WTC11 (cell line): Measurements from ENCODE around the gene HTR3B. TPM values are rescaled to one million over a fixed set of nuclear protein-coding genes. Genes with fewer than 3 reads are reported as not detected.

Source experiments
- ATAC-seq: fragments of 200-7000 bp; cut with Tn5 transposase; 2 replicates; pipeline ENCODE4 v1.10.0; 2021; ENCODE audit warnings: mild to moderate bottlenecking, moderate library complexity
- CTCF ChIA-PET: fragments of 300-600 bp; sonication (Branson Sonifier 250); formaldehyde crosslinking; loops from one replicate; lab custom pipeline; 2021; ENCODE audit warnings: antibody characterized with exemption; lab: Charles Lee
- POLR2A ChIA-PET: fragments of 350-600 bp; sonication (Branson Sonifier 250); formaldehyde crosslinking; loops from one replicate; lab custom pipeline; 2021; ENCODE audit warnings: antibody characterized with exemption; lab: Charles Lee
- DNase-seq: peaks from one replicate; pipeline ENCODE4 v3.0.0; 2021; ENCODE audit warnings: low spot score
- H3K27ac Mint-ChIP-seq: 2 replicates; pipeline ENCODE4 v1.8.0; 2021; ENCODE audit warnings: mixed read lengths
- H3K27me3 Mint-ChIP-seq: 2 replicates; pipeline ENCODE4 v1.8.0; 2021; ENCODE audit warnings: low read depth, mild to moderate bottlenecking, moderate library complexity, mixed read lengths
- H3K36me3 Mint-ChIP-seq: 2 replicates; pipeline ENCODE4 v1.8.0; 2021; ENCODE audit warnings: mixed read lengths
- H3K4me1 Mint-ChIP-seq: 2 replicates; pipeline ENCODE4 v1.8.0; 2022; ENCODE audit warnings: mixed read lengths
- H3K4me3 Mint-ChIP-seq: 2 replicates; pipeline ENCODE4 v1.8.0; 2021; ENCODE audit warnings: mild to moderate bottlenecking, moderate library complexity, mixed read lengths
- H3K9me3 Mint-ChIP-seq: 2 replicates; pipeline ENCODE4 v1.8.0; 2021; ENCODE audit warnings: mixed read lengths
- ELF4 ChIP-seq: sonication (generic); formaldehyde crosslinking; IDR thresholded peaks from 2 replicates; pipeline ENCODE4 v1.8.1; 2022; ENCODE audit warnings: low read depth, mild to moderate bottlenecking, moderate library complexity, missing genetic modification reagents
- EMX1 ChIP-seq: fragments of 250-450 bp; sonication (Bioruptor Pico); IDR thresholded peaks from 2 replicates; pipeline ENCODE4 v1.8.0; 2021; ENCODE audit warnings: mild to moderate bottlenecking
- FOXP4 ChIP-seq: sonication (generic); formaldehyde crosslinking; IDR thresholded peaks from 2 replicates; pipeline ENCODE4 v1.8.0; 2022; ENCODE audit warnings: mild to moderate bottlenecking, missing genetic modification reagents
- HMGA2 ChIP-seq: fragments of 250-450 bp; sonication (Bioruptor Pico); IDR thresholded peaks from 2 replicates; pipeline ENCODE4 v1.4.0; 2021; ENCODE audit warnings: mild to moderate bottlenecking, moderate library complexity
- IRF1 ChIP-seq: sonication (generic); formaldehyde crosslinking; IDR thresholded peaks from 2 replicates; pipeline ENCODE4 v1.8.0; 2023; ENCODE audit warnings: missing genetic modification reagents
- IRF2 ChIP-seq: sonication (generic); formaldehyde crosslinking; IDR thresholded peaks from 2 replicates; pipeline ENCODE4 v1.8.0; 2022; ENCODE audit warnings: low read depth, missing genetic modification reagents, borderline replicate concordance
- JUN ChIP-seq: sonication (generic); formaldehyde crosslinking; IDR thresholded peaks from 2 replicates; pipeline ENCODE4 v1.8.0; 2023; ENCODE audit warnings: mild to moderate bottlenecking, missing genetic modification reagents
- MYBL2 ChIP-seq: sonication (generic); formaldehyde crosslinking; IDR thresholded peaks from 2 replicates; pipeline ENCODE4 v1.8.1; 2023; ENCODE audit warnings: mild to moderate bottlenecking, moderate library complexity, missing genetic modification reagents
- NR2C2 ChIP-seq: sonication (generic); formaldehyde crosslinking; IDR thresholded peaks from 2 replicates; pipeline ENCODE4 v1.8.0; 2022; ENCODE audit warnings: mild to moderate bottlenecking, missing genetic modification reagents
- NR3C1 ChIP-seq: sonication (generic); formaldehyde crosslinking; conservative IDR thresholded peaks from 2 replicates; pipeline ENCODE4 v1.8.1; 2023; ENCODE audit warnings: low read depth, mild to moderate bottlenecking, missing genetic modification reagents
- PREB ChIP-seq: sonication (generic); formaldehyde crosslinking; IDR thresholded peaks from 2 replicates; pipeline ENCODE4 v1.8.1; 2022; ENCODE audit warnings: mild to moderate bottlenecking, missing genetic modification reagents, moderate library complexity, borderline replicate concordance
- PRRX2 ChIP-seq: fragments of 250-450 bp; sonication (Bioruptor Pico); IDR thresholded peaks from 2 replicates; pipeline ENCODE4 v1.8.0; 2021; ENCODE audit warnings: mild to moderate bottlenecking
- TEAD1 ChIP-seq: sonication (generic); formaldehyde crosslinking; IDR thresholded peaks from 2 replicates; pipeline ENCODE4 v1.8.0; 2022; ENCODE audit warnings: mild to moderate bottlenecking, missing genetic modification reagents
- TEAD4 ChIP-seq: sonication (generic); formaldehyde crosslinking; IDR thresholded peaks from 2 replicates; pipeline ENCODE4 v1.8.0; 2022; ENCODE audit warnings: mild to moderate bottlenecking, missing genetic modification reagents
- USF1 ChIP-seq: sonication (generic); formaldehyde crosslinking; IDR thresholded peaks from 2 replicates; pipeline ENCODE4 v1.8.0; 2022; ENCODE audit warnings: mild to moderate bottlenecking, missing genetic modification reagents
- USF2 ChIP-seq: sonication (generic); formaldehyde crosslinking; IDR thresholded peaks from 2 replicates; pipeline ENCODE4 v1.8.1; 2023; ENCODE audit warnings: mild to moderate bottlenecking, missing genetic modification reagents, moderate library complexity
- ZBTB43 ChIP-seq: sonication (generic); formaldehyde crosslinking; IDR thresholded peaks from 2 replicates; pipeline ENCODE4 v1.8.1; 2023; ENCODE audit warnings: mild to moderate bottlenecking, missing genetic modification reagents
- ZNF121 ChIP-seq: sonication (generic); formaldehyde crosslinking; IDR thresholded peaks from 2 replicates; pipeline ENCODE4 v1.8.0; 2023; ENCODE audit warnings: missing genetic modification reagents
- ZNF232 ChIP-seq: sonication (generic); formaldehyde crosslinking; IDR thresholded peaks from 2 replicates; pipeline ENCODE4 v1.8.0; 2022; ENCODE audit warnings: mild to moderate bottlenecking, missing genetic modification reagents
- ZNF416 ChIP-seq: fragments of 250-450 bp; sonication (Bioruptor Pico); IDR thresholded peaks from 2 replicates; pipeline ENCODE4 v1.9.0; 2021; ENCODE audit warnings: mild to moderate bottlenecking, inconsistent platforms
- ZNF423 ChIP-seq: fragments of 250-450 bp; sonication (Bioruptor Pico); IDR thresholded peaks from 2 replicates; pipeline ENCODE4 v2.1.2; 2022; ENCODE audit warnings: mild to moderate bottlenecking, moderate library complexity
- ZNF532 ChIP-seq: fragments of 250-450 bp; sonication (Bioruptor Pico); IDR thresholded peaks from 2 replicates; pipeline ENCODE4 v1.9.0; 2021; ENCODE audit warnings: mild to moderate bottlenecking, borderline replicate concordance
- ZSCAN18 ChIP-seq: fragments of 250-450 bp; sonication (Bioruptor Pico); IDR thresholded peaks from 2 replicates; pipeline ENCODE4 v2.1.2; 2022; ENCODE audit warnings: mild to moderate bottlenecking, moderate library complexity
- total RNA-seq: library from RNA; stranded (reverse); gene quantifications from 3 replicates; pipeline ENCODE4 v1.2.3, GENCODE V29; 2021

Gene HTR3B
- total RNA-seq, 1 experiment from 2014 or later, result not detected

- Mint-ChIP-seq H3K4me1 (peaks cover 18% of the 10 kb centered on the region), H3K27me3 (peaks cover 9% of the 10 kb centered on the region; the same call in 1 of the 2 replicates), H3K27ac (no peak overlapping the region), H3K9me3 (no peaks in the 10 kb centered on the region), H3K4me3 (no peak overlapping the region), H3K36me3 (no peaks in the 10 kb centered on the region)
- DNase-seq (no peak), ATAC-seq (no peak)
- ChIA-PET CTCF (interaction anchor here (0.9 to 1.1 kb wide), 2 partner anchors 14 to 84 kb away, joined by 3 to 6 read pairs; no protein-coding TSS in a partner anchor), POLR2A (no interaction called here)
- TF ChIP-seq JUN (CRISPR knock-in tag) (no peak), IRF1 (CRISPR knock-in tag) (no peak), IRF2 (CRISPR knock-in tag) (no peak), FOXP4 (CRISPR knock-in tag) (no peak), NR3C1 (CRISPR knock-in tag) (no peak), ZNF416 (CRISPR knock-in tag) (no peak), USF2 (CRISPR knock-in tag) (no peak), NR2C2 (no peak), USF1 (CRISPR knock-in tag) (no peak), ZNF423 (CRISPR knock-in tag) (no peak)
Observed at GRCh38 chr11:113979431-113979830, 74.8 kb downstream of the HTR3B start.

- DNase-seq (no peak), ATAC-seq (no peak)
- Mint-ChIP-seq H3K4me3 (no peak overlapping the region), H3K27me3 (0 out of 2 replicates have a peak, but pooled peaks cover 5% of the 10 kb centered on the region), H3K27ac (no peak overlapping the region), H3K36me3 (no peaks in the 10 kb centered on the region), H3K4me1 (peaks cover 6% of the 10 kb centered on the region), H3K9me3 (no peaks in the 10 kb centered on the region)
- ChIA-PET CTCF (no interaction called here), POLR2A (no interaction called here)
- TF ChIP-seq MYBL2 (no peak), PREB (CRISPR knock-in tag) (no peak), TEAD1 (CRISPR knock-in tag) (no peak), TEAD4 (CRISPR knock-in tag) (no peak), ELF4 (CRISPR knock-in tag) (no peak), ZNF532 (CRISPR knock-in tag) (no peak), ZBTB43 (no peak), IRF1 (CRISPR knock-in tag) (no peak), EMX1 (CRISPR knock-in tag) (no peak), ZNF423 (CRISPR knock-in tag) (no peak), ZNF121 (no peak), JUN (CRISPR knock-in tag) (no peak), PRRX2 (CRISPR knock-in tag) (no peak), HMGA2 (CRISPR knock-in tag) (no peak), ZNF232 (CRISPR knock-in tag) (no peak), ZSCAN18 (CRISPR knock-in tag) (no peak)
Observed at GRCh38 chr11:113980785-113981184, 76.2 kb downstream of the HTR3B start.
